Measurements from ENCODE around the gene TEX264.

- TF ChIP-seq CTCF (conservative IDR thresholded peaks at IDR 0.05; ENCODE audit: low read length) (no peak), EZH2phosphoT487 (IDR thresholded peaks at IDR 0.05; ENCODE audit: borderline replicate concordance) (no peak)
These were observed 17.2 kb downstream of the TEX264 start for GRCh38 chr3:51688206-51688600.

All from Loucy (cell line).